Medulla oblongata (tissue), 1 donor: ENCODE results near the gene ST6GALNAC2.
"Not testable (repeated sequence)": the region's sequence is repeated elsewhere in the genome, so short reads cannot be mapped to it uniquely, and the experiment has no call there.

Experiments
- DNase-seq: peaks from one replicate; pipeline ENCODE4 v3.0.0-alpha.2; 2015; ENCODE audit errors: extremely low spot score

Gene ST6GALNAC2

DNA sequence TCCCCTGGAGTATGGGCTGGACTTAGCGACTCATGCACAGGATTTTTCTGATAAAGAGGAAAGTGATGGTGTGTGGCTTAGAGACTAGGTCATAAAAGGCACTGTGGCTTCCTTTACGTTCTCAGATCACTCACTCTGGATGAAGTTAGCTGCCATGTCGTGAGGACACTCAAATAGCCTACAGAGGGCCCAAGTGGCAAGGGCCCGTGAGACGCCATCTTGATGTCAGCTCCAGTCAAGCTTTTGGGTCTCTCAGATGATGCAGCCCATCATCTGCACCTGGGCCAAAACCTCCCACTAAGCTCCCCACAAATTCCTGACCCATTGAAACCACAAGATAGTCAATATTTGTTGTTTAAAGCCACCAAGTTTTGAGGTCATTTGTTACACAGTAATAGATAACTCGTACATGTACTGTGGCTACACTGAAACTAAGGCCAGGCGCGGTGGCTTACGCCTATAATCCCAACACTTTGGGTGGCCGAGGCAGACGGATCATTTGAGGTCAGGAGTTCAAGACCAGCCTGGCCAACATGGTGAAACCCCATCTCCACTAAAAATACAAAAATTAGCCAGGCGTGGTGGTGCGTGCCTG is 14.7 kb downstream of the ST6GALNAC2 start:
- no peak for DNase-seq

- no peak for DNase-seq
These were observed 15.2 kb downstream of the ST6GALNAC2 start for GRCh38 chr17:76570457-76570856.

GRCh38 chr17:76569607-76570279 is 15.9 kb downstream of the ST6GALNAC2 start:
- peak; percentile 93 for DNase-seq

DNA sequence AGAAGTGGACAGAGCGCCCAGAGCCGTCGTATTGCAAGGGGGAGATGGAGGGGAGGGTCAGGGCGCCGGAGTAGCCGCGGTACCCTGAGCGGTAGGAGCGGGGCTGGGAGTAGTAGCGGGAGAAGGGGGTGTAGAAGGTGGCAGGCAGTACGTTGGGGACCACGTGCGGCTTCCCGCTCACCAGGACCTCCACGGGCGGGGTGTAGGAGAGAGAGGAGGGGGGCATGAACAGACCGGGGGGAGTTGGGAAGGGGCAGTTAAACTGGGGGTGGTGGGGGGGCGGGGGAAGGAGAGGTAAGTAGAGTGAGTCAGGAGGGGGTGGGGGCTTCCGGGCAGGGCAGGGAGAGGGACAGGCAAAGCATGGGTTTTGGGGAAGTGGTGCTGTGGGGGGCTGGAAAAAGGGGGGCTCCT is 16.8 kb downstream of the ST6GALNAC2 start:
- DNase-seq, result no peak

- no peak for DNase-seq
These were observed 17.8 kb downstream of the ST6GALNAC2 start for GRCh38 chr17:76567634-76568432.

GRCh38 chr17:76566988-76567431 is 18.6 kb downstream of the ST6GALNAC2 start:
- DNase-seq, result no peak

GRCh38 chr17:76566613-76566943 is 19.1 kb downstream of the ST6GALNAC2 start:
- DNase-seq, result no peak

- DNase-seq, result no peak
These were observed 19.7 kb downstream of the ST6GALNAC2 start for GRCh38 chr17:76565728-76566612.

DNA sequence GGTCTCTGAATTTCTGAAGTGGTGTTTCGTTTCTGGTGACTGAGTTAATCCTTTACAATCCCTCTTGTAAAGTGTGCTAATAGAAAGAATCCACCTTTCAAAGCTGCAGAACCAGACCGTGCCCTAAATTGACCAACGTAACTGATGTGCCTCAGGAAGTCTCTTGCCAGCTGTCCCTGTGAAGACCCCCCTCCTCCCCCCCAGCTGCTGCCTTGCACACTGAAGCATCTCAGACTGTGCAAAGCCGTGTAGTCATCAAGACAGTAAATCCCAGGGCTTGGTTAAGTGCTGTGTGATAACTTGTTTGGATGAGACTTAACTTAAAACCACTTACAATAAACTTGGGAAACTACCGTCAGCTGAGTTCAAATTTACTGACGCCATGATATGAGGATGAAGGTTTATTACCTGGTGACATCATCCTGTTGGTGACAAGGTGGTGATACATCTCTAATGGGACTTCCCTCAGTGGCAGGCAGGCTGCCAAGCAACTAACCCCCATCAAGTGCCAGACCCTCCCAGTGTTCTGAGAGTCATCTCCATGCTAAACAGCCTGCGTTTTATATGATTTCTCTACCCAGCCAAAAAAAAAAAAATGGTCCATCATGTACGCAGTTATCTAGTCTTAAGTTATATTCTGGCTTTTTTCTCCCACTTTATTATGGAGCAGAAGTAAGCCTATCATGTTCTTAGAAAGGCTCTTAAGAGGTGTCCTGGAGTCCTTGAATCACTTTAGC is 20.5 kb downstream of the ST6GALNAC2 start:
- DNase-seq, result not testable (repeated sequence)

DNA sequence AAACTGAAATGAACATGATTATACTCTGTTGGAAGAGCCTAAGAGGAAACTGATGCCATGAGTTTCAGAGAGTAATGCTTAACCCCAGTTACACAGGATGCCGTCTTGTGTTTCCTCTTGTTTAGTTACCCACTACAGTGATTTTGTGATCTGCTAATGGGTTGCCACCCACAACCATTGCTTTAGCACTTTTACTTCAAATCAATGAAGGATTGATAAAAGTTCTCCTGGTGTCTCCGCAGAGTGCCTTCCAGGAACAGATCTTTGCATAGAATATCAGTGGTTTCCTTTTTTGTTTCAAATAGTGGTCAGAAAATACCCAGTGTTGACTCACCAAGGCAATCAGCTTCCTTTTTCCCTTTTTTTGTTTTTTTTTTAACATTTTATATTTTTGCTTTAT is 22.3 kb downstream of the ST6GALNAC2 start:
- not testable (repeated sequence) for DNase-seq

DNA sequence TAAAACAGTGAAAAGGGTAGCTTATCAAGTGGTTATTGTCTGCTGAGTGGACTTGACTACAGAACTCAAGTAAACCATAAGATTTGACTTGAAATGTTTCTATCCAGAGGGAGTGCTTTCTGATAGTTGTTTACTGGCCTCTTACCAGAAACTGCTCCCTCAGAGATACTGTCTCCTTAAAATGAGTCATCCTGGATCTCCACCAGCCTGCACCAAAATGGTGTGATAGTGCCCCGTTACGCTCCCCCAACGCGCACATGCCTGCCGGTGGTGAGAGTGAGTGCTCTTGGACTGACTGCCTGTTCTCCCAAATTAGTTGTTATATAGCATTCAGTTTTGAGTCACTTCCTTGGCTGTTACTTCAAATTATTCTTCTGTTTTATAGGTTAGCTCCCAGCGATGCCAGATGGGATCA is 22.9 kb downstream of the ST6GALNAC2 start:
- DNase-seq, result no peak

DNA sequence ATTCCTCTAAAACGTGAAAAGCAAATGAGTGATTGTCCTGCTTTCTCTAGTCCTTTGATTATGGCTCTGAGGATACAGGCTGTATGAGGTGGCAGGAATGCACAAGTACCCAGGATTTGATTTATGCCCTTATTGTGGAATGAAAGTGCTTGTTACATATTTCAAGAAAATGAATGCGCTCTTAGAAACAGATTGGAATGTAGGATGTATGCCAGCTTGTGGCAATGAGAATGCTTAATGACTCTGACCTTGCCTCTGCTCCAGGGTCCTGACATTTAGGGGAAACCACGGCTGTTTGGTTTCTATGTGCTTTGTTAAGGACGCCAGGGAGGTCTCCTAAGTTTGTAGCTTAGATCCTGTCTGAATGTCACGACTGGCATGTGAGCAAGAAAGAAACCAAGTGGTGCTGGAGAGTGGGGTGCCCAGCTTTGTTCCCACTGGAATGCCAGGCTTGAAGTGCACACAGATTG is 23.8 kb downstream of the ST6GALNAC2 start:
- DNase-seq, result no peak

DNA sequence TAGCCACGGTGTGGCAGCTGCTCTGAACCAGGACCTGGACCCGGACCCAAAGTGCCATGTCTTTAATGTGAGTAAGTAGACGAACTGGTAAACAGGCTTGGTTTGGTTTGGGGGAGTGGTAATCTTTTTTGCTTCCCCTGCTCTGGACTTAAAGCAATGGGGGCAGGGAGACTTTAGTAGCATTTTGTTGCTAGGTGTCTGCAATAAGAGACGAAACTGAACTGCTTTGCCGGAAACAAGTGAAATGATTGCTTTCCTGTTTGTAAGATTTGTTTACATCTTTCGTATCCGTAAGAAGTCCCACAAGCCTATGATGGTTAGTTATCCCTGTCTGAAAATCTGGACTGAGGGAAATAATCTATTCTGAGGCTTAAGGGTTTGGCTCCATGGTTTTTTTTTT is 24.3 kb downstream of the ST6GALNAC2 start:
- DNase-seq, result no peak

- no peak for DNase-seq
These were observed 24.8 kb downstream of the ST6GALNAC2 start for GRCh38 chr17:76560877-76561221.

GRCh38 chr17:76560036-76560876 is 25.4 kb downstream of the ST6GALNAC2 start:
- DNase-seq, result no peak

- DNase-seq, result not testable (repeated sequence)
These were observed 26.2 kb downstream of the ST6GALNAC2 start for GRCh38 chr17:76559460-76559859.

DNA sequence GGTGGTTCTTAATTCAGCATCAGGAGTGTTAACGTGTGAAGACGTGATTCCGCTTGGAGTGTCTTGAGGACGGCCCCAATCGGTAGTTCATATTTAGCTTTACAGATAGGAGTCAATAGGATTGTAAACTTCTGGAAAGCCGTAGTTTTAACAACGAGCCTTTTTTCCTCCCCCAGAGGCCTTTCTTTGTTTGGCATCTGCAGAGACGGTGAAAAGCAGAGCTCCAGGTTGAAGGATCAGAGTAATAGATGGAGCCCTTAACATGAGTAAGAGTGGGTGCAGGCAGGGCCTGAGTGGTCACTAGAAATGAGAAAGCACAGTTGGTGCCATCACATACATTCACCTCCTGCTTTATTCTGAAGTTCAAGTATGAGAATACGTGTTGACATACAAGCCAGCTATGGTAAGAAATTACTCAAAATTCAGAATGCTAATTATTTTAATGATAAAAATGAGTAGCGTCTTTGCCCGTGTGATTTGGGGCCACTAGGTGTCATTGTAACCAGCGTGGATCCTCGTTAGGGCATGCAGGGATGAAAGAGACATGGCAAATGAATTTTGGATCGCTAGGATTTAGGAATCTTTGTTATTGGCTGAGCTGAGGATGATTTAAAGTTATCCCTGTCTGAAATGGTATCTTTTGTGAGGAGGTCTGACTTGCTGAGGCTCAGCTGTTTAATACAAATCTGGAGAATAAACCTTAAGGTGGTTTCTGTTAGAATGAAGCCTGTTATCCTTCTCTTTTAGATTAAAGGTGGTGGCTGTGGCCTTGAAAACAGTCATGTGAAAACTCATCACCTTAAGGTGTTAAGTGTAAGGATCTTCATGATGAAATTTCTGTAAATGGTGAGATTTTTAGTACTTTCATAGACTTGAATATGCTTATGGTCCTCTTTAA is 27.2 kb downstream of the ST6GALNAC2 start:
- peak; percentile 58 for DNase-seq

DNA sequence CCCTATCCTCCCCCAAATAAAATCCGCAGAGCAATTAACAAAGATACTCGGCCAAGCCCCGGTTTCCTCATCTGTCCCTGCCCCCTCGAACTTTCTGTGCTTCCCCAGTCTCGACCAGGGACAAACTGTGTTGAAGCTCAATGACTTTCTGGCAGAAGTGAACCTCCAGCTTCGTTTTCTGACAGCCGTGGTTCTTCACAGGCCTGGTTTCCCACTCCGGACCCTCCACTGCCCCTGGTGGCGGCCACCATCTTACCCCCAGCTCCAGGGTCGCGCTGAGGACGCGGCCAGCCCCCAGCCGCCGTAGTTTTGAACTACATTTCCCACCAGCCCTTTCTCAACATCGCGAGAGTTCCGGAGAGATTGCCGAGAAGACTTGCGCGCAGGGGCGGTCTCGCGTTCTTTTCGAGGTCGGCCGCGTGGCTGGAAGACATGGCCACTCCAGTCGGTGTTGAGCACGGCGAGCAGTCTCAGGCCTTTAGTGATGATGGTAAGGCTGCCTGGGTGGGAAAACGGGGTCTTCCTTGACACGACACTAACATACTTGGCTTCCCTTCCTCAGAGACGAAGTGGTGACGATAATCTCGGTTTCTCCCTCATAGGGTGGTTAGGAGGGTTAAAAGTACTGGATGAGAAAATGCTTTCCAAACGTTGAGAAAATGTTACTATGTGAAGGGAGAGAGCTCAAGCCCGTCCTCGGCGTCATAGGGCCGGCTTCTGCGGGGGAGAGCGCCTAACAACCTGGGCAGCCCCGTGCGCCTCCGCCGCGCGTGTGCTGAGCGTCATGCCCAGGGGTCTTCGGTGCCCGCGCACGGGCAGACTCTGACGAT is 28.1 kb downstream of the ST6GALNAC2 start:
- peak; percentile 95 for DNase-seq
